ENCODE results near the gene BTBD2.

Gene BTBD2

GRCh38 chr19:1957562-1958248 lies 57.8 kb downstream of the BTBD2 start:
- H3K9me3 ChIP-seq (ENCODE audit: severe bottlenecking) = no peaks in the 10 kb centered on the region
- no peak overlapping the region for H3K4me3 ChIP-seq (ENCODE audit: low read depth, low read length)
- H3K27me3 ChIP-seq (ENCODE audit: insufficient read depth, low read depth, severe bottlenecking) = no peaks in the 10 kb centered on the region
- TF ChIP-seq CTCF (IDR thresholded peaks at IDR 0.05; ENCODE audit: low read depth, low read length) = no peak
- DNase-seq = no peak
- peaks cover 5% of the 10 kb centered on the region; the same call in 1 of the 2 replicates for H3K36me3 ChIP-seq
- no peak overlapping the region for H3K27ac ChIP-seq

GRCh38 chr19:1956868-1957492 lies 58.5 kb downstream of the BTBD2 start:
- no peak for DNase-seq
- no peaks in the 10 kb centered on the region for H3K27me3 ChIP-seq (ENCODE audit: insufficient read depth, low read depth, severe bottlenecking)
- no peaks in the 10 kb centered on the region for H3K9me3 ChIP-seq (ENCODE audit: severe bottlenecking)
- H3K36me3 ChIP-seq = peaks cover 6% of the 10 kb centered on the region; the same call in 1 of the 2 replicates
- H3K4me3 ChIP-seq (ENCODE audit: low read depth, low read length) = no peak overlapping the region
- H3K27ac ChIP-seq = no peak overlapping the region
- TF ChIP-seq CTCF (IDR thresholded peaks at IDR 0.05; ENCODE audit: low read depth, low read length) = no peak

GRCh38 chr19:1956122-1956494 lies 59.4 kb downstream of the BTBD2 start:
- Histone ChIP-seq H3K9me3 (ENCODE audit: severe bottlenecking) (no peaks in the 10 kb centered on the region), H3K27me3 (ENCODE audit: insufficient read depth, low read depth, severe bottlenecking) (no peaks in the 10 kb centered on the region), H3K27ac (no peak overlapping the region), H3K36me3 (peaks cover 9% of the 10 kb centered on the region), H3K4me3 (ENCODE audit: low read depth, low read length) (no peak overlapping the region)
- no peak for TF ChIP-seq CTCF (IDR thresholded peaks at IDR 0.05; ENCODE audit: low read depth, low read length)
- DNase-seq = no peak

- no peak for DNase-seq
- no peak overlapping the region for H3K27ac ChIP-seq
- TF ChIP-seq CTCF (IDR thresholded peaks at IDR 0.05; ENCODE audit: low read depth, low read length) = no peak
- H3K9me3 ChIP-seq (ENCODE audit: severe bottlenecking) = no peaks in the 10 kb centered on the region
- no peak overlapping the region for H3K4me3 ChIP-seq (ENCODE audit: low read depth, low read length)
- H3K27me3 ChIP-seq (ENCODE audit: insufficient read depth, low read depth, severe bottlenecking) = no peaks in the 10 kb centered on the region
- H3K36me3 ChIP-seq = peaks cover 8% of the 10 kb centered on the region
Measured at GRCh38 chr19:1955171-1956121, 60.1 kb downstream of the BTBD2 start.

- Histone ChIP-seq H3K36me3 (peaks cover 14% of the 10 kb centered on the region), H3K4me3 (ENCODE audit: low read depth, low read length) (no peak overlapping the region), H3K27me3 (ENCODE audit: insufficient read depth, low read depth, severe bottlenecking) (no peaks in the 10 kb centered on the region), H3K9me3 (ENCODE audit: severe bottlenecking) (no peaks in the 10 kb centered on the region), H3K27ac (no peak overlapping the region)
- no peak for DNase-seq
- TF ChIP-seq CTCF (IDR thresholded peaks at IDR 0.05; ENCODE audit: low read depth, low read length) = no peak
Measured at GRCh38 chr19:1954532-1954933, 61.0 kb downstream of the BTBD2 start.

Measured in WERI-Rb-1 (cell line).